ENCODE data around the gene DSN1. TPM values are rescaled to one million over a fixed set of nuclear protein-coding genes. Genes with fewer than 3 reads are reported as not detected.

The DSN1 gene
- total RNA-seq, 6 experiments from 2014 or later: 8.6 to 15.7 (median 14.0) TPM

DNA sequence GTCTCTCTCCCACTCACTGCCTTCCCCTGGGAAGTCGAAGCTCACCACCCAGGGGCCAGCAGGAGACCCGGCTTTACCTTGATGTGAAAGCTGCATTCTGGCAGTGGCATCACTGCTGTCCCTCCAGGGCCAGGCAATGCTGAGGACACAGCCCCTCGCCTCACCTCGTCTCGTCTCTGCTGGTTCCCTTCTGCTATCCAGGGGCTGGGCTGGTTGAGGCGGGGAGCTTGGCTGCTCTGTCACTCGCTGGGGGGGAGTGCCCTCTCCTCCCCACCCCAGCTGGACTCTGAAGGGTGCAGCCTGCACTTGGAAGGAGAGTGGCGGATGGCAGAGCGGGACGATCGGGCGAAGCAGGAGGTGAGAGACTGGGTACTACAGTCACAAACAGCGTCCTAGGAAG is 12.7 kb upstream of the DSN1 start:
- H3K4me1 Mint-ChIP-seq (ENCODE audit: low read depth): peaks cover 18% of the 10 kb centered on the region
- no peak overlapping the region; the same call in 1 of the 2 replicates for H3K4me3 Mint-ChIP-seq
- peaks cover 2% of the 10 kb centered on the region; the same call in 1 of the 2 replicates for H3K27me3 Mint-ChIP-seq (ENCODE audit: insufficient read depth)
- no peak for DNase-seq
- H3K36me3 Mint-ChIP-seq (ENCODE audit: low read depth): peaks cover 36% of the 10 kb centered on the region
- TF ChIP-seq, protein P1, sequence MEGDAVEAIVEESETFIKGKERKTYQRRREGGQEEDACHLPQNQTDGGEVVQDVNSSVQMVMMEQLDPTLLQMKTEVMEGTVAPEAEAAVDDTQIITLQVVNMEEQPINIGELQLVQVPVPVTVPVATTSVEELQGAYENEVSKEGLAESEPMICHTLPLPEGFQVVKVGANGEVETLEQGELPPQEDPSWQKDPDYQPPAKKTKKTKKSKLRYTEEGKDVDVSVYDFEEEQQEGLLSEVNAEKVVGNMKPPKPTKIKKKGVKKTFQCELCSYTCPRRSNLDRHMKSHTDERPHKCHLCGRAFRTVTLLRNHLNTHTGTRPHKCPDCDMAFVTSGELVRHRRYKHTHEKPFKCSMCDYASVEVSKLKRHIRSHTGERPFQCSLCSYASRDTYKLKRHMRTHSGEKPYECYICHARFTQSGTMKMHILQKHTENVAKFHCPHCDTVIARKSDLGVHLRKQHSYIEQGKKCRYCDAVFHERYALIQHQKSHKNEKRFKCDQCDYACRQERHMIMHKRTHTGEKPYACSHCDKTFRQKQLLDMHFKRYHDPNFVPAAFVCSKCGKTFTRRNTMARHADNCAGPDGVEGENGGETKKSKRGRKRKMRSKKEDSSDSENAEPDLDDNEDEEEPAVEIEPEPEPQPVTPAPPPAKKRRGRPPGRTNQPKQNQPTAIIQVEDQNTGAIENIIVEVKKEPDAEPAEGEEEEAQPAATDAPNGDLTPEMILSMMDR (IDR thresholded peaks at IDR 0.05): no peak
- H3K9me3 Mint-ChIP-seq: no peaks in the 10 kb centered on the region
- H3K27ac Mint-ChIP-seq: no peak overlapping the region

DNA sequence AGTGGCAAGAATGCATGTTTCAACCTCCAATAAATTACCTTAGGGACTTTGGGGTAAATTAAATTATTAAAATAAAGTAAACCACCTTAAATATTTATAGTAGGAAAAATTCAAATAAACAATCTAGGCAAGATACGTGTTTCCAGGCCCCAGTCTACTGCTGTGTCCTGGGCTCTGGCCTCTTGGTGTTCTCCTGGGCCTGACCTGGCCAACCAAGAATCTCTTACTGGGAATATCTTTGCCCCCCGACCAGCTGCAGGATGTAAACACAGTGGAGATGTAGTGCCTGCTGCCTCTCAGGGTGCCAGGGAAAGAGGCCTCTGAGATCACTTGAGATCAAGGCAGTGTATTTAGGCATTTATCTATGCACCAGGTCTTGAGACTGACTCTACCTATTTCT is 11.7 kb upstream of the DSN1 start:
- H3K27me3 Mint-ChIP-seq (ENCODE audit: insufficient read depth): peaks cover 2% of the 10 kb centered on the region; the same call in 1 of the 2 replicates
- no peak overlapping the region for H3K27ac Mint-ChIP-seq
- peaks cover 38% of the 10 kb centered on the region for H3K36me3 Mint-ChIP-seq (ENCODE audit: low read depth)
- TF ChIP-seq, protein P1 (IDR thresholded peaks at IDR 0.05): no peak; the same call in none of the 2 replicates
- no peak for DNase-seq
- no peak overlapping the region for H3K4me3 Mint-ChIP-seq
- H3K4me1 Mint-ChIP-seq (ENCODE audit: low read depth): peaks cover 18% of the 10 kb centered on the region
- no peaks in the 10 kb centered on the region for H3K9me3 Mint-ChIP-seq

DNA sequence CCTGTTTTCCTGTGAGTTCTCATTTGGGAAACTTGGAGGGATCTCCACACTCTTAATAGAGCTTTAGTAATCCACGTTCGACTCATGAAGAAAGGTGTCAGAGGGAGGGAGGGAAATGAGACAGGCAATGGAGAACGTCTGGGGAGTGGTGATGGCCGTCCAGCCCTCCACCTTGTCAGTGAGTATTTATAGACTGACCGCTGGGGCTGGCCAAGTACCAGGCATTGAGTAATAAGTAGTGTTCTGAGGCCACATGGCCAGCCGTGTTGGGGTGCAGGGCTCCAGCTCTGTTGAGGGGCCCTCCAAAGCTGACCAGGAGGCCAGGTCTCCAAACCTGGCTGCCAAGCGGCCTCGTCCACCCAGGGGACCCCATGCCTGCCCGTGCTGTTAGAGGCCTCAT is 11.3 kb upstream of the DSN1 start:
- 0 out of 2 replicates have a peak overlapping the region, but pooled peaks have one; percentile 15 for H3K27ac Mint-ChIP-seq
- DNase-seq: no peak
- H3K36me3 Mint-ChIP-seq (ENCODE audit: low read depth): peaks cover 42% of the 10 kb centered on the region
- no peak overlapping the region for H3K4me3 Mint-ChIP-seq
- H3K9me3 Mint-ChIP-seq: no peaks in the 10 kb centered on the region
- peaks cover 2% of the 10 kb centered on the region; the same call in 1 of the 2 replicates for H3K27me3 Mint-ChIP-seq (ENCODE audit: insufficient read depth)
- TF ChIP-seq, protein P1 (IDR thresholded peaks at IDR 0.05): no peak; the same call in 1 of the 2 replicates
- peaks cover 18% of the 10 kb centered on the region for H3K4me1 Mint-ChIP-seq (ENCODE audit: low read depth)

DNA sequence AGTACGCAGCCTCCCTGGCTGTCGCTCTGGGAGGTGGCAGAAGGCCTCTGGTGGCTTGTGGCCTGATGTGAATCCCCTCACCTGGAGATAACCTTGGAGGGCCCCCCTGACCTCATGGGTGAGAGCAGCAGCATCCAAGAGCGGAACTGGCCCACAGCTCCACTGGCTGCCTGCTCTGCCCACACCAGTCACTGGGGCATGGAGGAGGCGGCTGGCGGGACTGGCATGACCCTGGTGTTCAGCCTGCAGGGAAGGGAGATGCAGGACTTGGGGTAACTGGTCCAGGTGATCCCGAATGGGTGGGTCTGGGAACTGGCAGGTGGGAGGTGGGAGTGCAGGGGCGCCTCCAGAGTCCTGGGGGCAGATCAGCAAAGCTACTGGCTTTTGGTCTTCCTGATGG is 10.6 kb upstream of the DSN1 start:
- Mint-ChIP-seq H3K9me3 (no peaks in the 10 kb centered on the region), H3K4me3 (no peak overlapping the region)
- DNase-seq: no peak

DNA sequence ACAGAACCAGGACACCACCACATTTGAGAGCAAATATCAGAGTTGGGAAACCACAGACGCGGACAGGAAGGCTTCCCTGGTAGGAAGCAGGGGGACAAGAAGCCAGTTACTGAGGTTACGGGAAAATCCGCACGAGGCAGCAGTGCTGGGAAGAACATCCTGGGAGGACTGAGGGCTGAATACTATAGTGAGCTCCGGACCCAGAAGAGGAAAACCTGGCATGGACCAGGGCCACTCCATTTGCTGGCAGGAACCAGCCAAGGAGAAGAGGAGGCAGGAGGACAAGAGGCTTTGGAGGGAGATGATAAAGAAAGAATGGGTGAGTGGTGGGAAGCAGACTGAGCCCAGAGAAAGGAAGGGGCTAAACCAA is 6.1 kb upstream of the DSN1 start:
- Mint-ChIP-seq H3K9me3 (no peaks in the 10 kb centered on the region), H3K36me3 (ENCODE audit: low read depth) (peaks cover 41% of the 10 kb centered on the region), H3K27me3 (ENCODE audit: insufficient read depth) (peaks cover 10% of the 10 kb centered on the region), H3K4me3 (no peak overlapping the region), H3K27ac (peak overlapping the region; percentile 46; the same call in 1 of the 2 replicates), H3K4me1 (ENCODE audit: low read depth) (peaks cover 21% of the 10 kb centered on the region)
- TF ChIP-seq, protein P1 (IDR thresholded peaks at IDR 0.05): no peak
- DNase-seq: no peak

More for the DNA sequence above, 10.6 kb upstream of the DSN1 start:
- Mint-ChIP-seq H3K4me1 (ENCODE audit: low read depth) (peaks cover 18% of the 10 kb centered on the region), H3K36me3 (ENCODE audit: low read depth) (peaks cover 48% of the 10 kb centered on the region), H3K27ac (no peak overlapping the region), H3K27me3 (ENCODE audit: insufficient read depth) (peaks cover 6% of the 10 kb centered on the region)
- TF ChIP-seq, protein P1 (IDR thresholded peaks at IDR 0.05): no peak
